GM18511 (cell line): ENCODE results near the gene ZDHHC12.
A peak's percentile ranks its signal among the peaks of the same experiment; 100 is the strongest.
"Not testable (repeated sequence)": the region's sequence is repeated elsewhere in the genome, so short reads cannot be mapped to it uniquely, and the experiment has no call there.

Experiments
- ATAC-seq: cut with Tn5 transposase; IDR thresholded peaks from one replicate; pipeline ENCODE4 v1.9.1; 2021; ENCODE audit warnings: mild to moderate bottlenecking, moderate library complexity; ENCODE audit not compliant: unreplicated experiment

The ZDHHC12 gene

GRCh38 chr9:128712451-128713410, 11.2 kb downstream of the ZDHHC12 start:
- no peak for ATAC-seq

GRCh38 chr9:128707446-128707845, 16.5 kb downstream of the ZDHHC12 start:
- ATAC-seq = no peak

GRCh38 chr9:128706671-128707381, 17.1 kb downstream of the ZDHHC12 start:
- no peak for ATAC-seq

GRCh38 chr9:128706045-128706444, 17.9 kb downstream of the ZDHHC12 start:
- ATAC-seq = no peak

- no peak for ATAC-seq
Observed at GRCh38 chr9:128705051-128705965, 18.6 kb downstream of the ZDHHC12 start.

GRCh38 chr9:128704356-128704670, 19.6 kb downstream of the ZDHHC12 start:
- no peak for ATAC-seq

- no peak for ATAC-seq
Observed at GRCh38 chr9:128703616-128704355, 20.1 kb downstream of the ZDHHC12 start.

- ATAC-seq = no peak
Observed at GRCh38 chr9:128702949-128703615, 20.8 kb downstream of the ZDHHC12 start.

- ATAC-seq = peak; percentile 78
Observed at GRCh38 chr9:128702445-128702948, 21.4 kb downstream of the ZDHHC12 start, which contains the start of gene PKN3. Gene PKN3, plus strand, starts transcription at chr9:128702503. Its CDS starts 413 bp downstream, at chr9:128702916.

GRCh38 chr9:128701227-128701854, 22.6 kb downstream of the ZDHHC12 start:
- no peak for ATAC-seq

- not testable (repeated sequence) for ATAC-seq
Observed at GRCh38 chr9:128699096-128699795, 24.7 kb downstream of the ZDHHC12 start.

GRCh38 chr9:128696923-128697707, 26.8 kb downstream of the ZDHHC12 start:
- ATAC-seq = no peak

- no peak for ATAC-seq
Observed at GRCh38 chr9:128694344-128694743, 29.6 kb downstream of the ZDHHC12 start.

- ATAC-seq = not testable (repeated sequence)
Observed at GRCh38 chr9:128693738-128694137, 30.2 kb downstream of the ZDHHC12 start.

GRCh38 chr9:128690684-128691034, 33.3 kb downstream of the ZDHHC12 start:
- no peak for ATAC-seq

- no peak for ATAC-seq
Observed at GRCh38 chr9:128689820-128690683, 33.9 kb downstream of the ZDHHC12 start.

GRCh38 chr9:128689293-128689774, 34.6 kb downstream of the ZDHHC12 start:
- peak; percentile 14 for ATAC-seq
